ENCODE results near the gene MTG2.

- TF ChIP-seq CTCF (IDR thresholded peaks at IDR 0.05), result no peak
- no peak for TF ChIP-seq POLR2A (IDR thresholded peaks at IDR 0.05)
These were observed 49.0 kb upstream of the MTG2 start for GRCh38 chr20:62133864-62134263.

Measured in ovary (tissue), 3 donors.